SK-N-MC (cell line): ENCODE data around the gene KHDRBS1.

Experiments used
- EZH2 ChIP-seq: fragments of 200-600 bp; sonication (generic); IDR thresholded peaks from one replicate; pipeline ENCODE4 v1.6.1; 2017; ENCODE audit warnings: antibody characterized with exemption
- FOXP2 ChIP-seq: optimal IDR thresholded peaks from 2 replicates; pipeline ENCODE3; 2011; ENCODE audit warnings: mild to moderate bottlenecking, moderate library complexity; ENCODE audit not compliant: insufficient read depth; ENCODE audit errors: extremely low read length, control extremely low read depth
- POLR2AphosphoS5 ChIP-seq: IDR thresholded peaks from 2 replicates; pipeline ENCODE4 v1.6.1; 2012; ENCODE audit warnings: mild to moderate bottlenecking, low read depth, low read length, borderline replicate concordance

GRCh38 chr1:31976401-31976800 lies 37.3 kb upstream of the KHDRBS1 start:
- TF ChIP-seq POLR2AphosphoS5 (no peak), EZH2 (no peak), FOXP2 (no peak)
